ENCODE measurements around the gene BARHL2.

BARHL2 gene
- 0 reads per million in 3 experiments for total RNA-seq

- no peak for DNase-seq
Observed at GRCh38 chr1:90716552-90717355, at the start of gene BARHL2. Gene BARHL2 (minus strand): TSS chr1:90717302. CDS start chr1:90717195, 107 bp downstream.

DNA sequence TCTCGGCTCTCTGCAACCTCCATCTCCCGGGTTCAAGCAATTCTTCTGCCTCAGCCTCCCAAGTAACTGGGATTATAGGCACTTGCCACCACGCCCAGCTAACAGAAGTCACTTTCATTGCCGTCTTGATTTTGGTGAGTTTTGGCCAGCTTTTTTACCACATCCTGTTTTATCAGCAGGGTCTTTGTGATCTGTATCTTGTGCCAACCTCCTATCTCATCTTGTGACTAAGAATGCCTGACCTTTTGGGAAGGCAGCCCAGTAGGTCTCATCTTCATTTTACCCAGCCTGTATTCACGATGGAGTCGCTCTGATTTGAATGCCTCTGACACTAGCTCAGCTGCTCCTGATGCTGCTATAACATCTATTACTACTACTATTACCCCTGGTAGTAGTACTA, 46.8 kb upstream of the BARHL2 start:
- DNase-seq: no peak

GRCh38 chr1:90763506-90763905, 46.4 kb upstream of the BARHL2 start:
- no peak for DNase-seq

DNA sequence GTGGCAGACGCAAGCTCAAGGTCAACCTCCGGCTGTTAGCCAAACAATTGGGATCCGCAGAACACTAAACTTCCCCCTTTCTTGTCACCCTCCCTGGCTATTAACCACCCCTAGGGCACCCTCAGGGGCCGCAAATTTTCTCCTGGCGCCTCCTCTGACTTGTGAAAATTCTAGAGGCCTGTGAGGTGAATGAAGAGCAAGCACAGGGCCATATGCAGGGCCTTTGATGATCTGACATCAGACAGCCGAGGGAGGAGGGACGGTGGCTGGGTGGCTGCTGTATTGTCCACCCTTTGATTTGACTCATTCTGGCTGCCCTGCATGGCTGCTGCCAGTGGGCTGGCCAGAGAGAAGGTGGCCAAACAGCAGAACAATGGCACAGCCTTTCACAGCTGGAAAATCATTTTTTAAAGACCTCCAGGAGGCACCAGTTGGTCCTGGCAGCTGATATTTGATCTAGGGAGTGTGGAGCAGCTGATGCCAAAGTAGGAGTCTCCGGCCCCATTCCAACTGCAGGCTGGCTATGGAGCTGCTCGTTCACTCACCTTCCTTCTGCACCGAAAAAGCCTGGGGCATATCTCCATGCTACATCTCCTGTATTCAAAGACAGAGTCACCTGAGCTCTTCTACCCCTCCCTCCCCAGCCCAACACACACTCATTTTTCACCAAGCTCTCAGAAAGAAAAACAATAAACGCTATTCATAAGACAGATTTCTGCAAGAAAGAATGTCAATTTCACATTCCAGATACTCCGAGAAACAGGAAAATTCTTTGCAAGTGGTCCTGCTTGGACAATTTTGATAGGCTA, 44.9 kb upstream of the BARHL2 start:
- no peak for DNase-seq

DNA sequence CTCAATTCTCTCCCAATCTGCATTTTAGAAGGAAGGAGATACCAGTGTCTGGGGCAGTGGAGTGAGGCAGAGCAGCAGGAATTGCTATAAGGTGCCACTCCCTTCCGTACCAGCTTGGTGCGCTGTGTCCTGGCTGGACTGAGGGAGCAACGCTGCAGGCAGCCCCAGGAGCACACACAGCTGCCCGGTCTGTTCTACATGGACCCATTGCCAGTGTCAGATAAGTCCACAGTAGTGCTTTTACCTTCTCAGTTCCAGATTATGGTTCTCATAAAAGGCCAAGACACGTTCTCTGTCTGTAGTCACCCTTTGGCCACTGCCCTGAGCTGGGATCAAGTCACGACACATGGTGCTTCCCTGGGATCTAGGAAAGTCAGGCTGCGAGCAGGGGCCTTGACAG, 44.1 kb upstream of the BARHL2 start:
- no peak for DNase-seq

- DNase-seq: no peak
Observed at GRCh38 chr1:90753556-90753955, 36.5 kb upstream of the BARHL2 start.

GRCh38 chr1:90748668-90749067, 31.6 kb upstream of the BARHL2 start:
- no peak for DNase-seq

- no peak for DNase-seq
Observed at GRCh38 chr1:90746857-90747256, 29.8 kb upstream of the BARHL2 start.

DNA sequence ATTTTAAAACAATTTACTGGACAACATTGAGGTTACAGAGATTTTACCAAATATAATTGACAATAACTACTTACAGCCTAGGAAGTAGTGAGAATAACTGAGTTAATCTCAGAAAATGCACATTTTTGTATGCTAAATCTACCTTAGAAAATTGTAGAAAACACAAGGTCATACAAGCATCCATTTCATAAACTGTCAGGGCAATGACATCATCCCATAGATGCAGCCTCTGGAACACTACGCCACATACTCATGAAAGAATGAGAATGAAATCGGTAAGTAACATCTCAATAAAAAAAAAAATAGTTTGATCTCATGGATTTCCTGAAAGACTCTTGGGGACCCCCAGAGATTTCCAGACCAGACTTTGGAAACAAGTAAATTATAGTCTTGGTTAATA, 28.9 kb upstream of the BARHL2 start:
- no peak for DNase-seq

- DNase-seq: no peak
Observed at GRCh38 chr1:90732136-90732535, 15.0 kb upstream of the BARHL2 start.

DNA sequence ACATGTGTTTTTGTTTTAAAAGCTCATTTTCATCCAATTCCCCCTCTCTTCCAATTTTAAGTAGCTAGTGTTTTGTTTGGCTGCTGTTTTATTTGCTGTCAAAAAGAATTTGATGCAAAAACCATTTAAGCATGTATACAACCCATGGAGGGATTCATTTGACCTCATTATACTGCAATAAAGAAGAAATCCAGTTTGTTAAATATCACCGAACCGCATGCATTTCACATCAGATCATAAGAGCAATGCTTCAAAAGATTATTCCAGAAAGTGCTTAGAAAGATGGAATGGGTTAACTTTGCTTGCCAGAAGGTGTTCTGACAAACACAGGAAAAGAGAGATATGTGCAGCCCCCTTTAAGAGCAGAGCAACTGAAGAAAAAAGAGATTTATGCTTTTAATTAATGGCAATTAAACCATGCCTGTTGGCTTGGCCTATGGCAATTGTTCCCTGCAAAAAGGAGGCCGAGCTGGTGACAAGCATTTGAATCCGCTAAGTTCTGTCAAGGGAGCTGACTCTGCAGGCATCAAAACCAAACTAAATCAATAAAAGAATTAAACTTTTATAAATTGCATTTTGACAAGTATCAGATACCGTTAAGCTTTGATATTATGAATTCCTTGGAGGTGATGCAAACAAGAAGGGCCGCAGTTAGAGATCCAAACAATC, 14.4 kb upstream of the BARHL2 start:
- DNase-seq: no peak

GRCh38 chr1:90730243-90731022, 13.3 kb upstream of the BARHL2 start:
- DNase-seq: no peak

DNA sequence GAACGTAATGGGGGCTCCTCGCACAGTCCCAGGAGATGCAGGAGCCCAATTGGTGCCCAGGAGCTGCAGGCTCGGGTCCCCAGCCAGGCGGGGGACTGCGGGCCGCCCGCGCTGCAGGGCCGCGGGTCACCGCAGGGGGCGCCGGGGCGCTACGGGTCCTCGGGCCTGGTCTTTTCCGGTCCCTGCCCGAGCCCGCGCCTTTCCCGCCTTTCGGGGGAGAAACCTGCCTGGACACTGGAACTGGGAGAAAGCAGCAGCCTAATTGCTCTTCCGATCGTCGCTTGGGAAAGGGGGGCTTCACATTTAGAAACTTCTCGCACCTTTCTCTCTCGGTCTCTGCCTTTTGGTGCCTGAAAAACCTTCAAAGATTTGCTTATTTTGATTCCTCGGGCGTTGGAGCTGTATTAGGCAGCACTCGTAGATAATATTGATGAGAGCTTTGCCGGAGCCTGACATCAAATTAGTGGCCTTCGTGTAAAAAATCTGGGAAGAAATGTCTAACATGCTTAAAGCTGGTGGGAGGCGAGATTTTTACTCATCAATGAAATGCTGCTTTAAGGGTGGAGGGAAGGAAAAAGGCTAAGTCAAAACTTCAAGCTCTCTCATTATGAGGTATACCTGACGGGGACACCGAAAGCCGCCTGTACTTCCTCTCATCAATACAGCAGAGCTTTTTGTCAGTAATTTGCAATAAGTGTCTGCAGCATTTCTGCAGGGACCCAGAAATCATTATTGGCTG, 12.6 kb upstream of the BARHL2 start:
- DNase-seq: no peak

- DNase-seq: no peak
Observed at GRCh38 chr1:90728502-90729287, 11.6 kb upstream of the BARHL2 start.

DNA sequence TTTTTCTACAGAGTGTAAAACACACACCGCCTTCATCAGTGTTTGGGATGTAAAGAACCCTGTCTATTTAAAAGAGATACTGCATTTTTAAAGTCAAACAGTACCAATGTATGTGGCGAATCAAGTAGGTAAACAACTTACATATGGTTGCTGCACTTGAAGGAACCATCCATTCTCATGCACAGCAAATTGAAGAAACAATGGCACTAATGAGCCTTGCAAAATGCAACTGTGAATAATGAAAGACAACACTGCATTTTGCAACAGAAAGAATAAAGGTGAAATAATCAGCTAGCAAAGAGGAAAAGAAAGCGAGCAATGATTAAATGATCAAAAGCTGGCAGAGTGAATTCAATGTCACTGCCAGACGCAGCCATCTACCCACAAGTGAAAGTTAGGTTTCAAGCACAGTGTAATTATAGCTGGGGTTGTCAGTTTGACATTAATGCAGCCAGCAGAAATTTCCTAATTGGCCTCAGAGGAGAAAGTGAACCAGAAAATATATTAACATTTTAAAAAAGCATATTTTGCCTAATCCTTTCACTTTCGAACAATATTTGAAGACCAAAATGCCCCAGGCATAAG, 10.9 kb upstream of the BARHL2 start:
- DNase-seq: no peak

- DNase-seq: no peak
Observed at GRCh38 chr1:90726986-90727480, 9.9 kb upstream of the BARHL2 start.

- DNase-seq: no peak
Observed at GRCh38 chr1:90726425-90726985, 9.4 kb upstream of the BARHL2 start.

GRCh38 chr1:90725657-90726424, 8.7 kb upstream of the BARHL2 start:
- DNase-seq: no peak

DNA sequence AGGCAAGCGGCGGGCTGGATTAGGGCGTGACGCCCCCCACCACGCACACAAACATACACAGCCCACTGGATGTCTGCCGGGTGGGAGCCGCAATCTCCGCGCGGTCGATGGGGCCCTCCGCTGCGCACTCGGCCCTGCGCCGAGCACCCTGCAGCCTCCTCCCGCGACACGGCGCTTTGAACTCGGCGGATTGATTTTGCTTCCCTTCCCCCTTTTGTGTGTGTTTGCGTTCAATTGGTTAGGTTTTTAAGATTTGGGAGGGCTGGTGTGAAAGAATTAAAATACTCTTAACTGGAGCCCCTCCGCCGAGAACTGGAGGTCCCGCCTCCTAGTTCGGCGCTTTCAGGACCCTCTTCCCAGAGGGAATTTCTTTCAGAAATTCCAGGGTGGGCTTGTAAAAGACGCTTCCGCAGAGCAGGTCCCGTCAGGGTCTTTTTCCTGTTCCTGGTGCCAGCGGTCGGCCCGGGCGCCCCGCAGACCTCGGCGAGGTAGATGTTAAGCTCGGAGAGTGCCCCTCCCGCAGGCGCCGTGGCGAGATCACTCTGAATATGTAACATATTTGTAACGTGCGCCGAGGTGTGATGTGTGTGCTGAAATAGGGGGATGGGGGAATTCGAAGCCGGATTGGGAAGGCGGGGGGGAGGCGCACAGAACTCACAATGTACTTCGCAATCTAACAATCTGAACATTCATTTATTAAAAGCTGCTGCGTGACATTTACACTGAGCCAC, 8.0 kb upstream of the BARHL2 start:
- DNase-seq: no peak

Measured in central memory CD4-positive, alpha-beta T cell (primary cell).